H4 (cell line): ENCODE measurements around the gene GPR107. TPM values are rescaled to one million over a fixed set of nuclear protein-coding genes. Genes with fewer than 3 reads are reported as not detected.

ENCODE experiments used
- DNase-seq: peaks from one replicate; pipeline ENCODE4 v3.0.0-alpha.2; 2015; ENCODE audit warnings: low spot score
- total RNA-seq: library from RNA; depleted of rRNA; stranded (reverse); fragments of >200 nt; shearing (Covaris generic); gene quantifications from 2 replicates; pipeline ENCODE4 v1.2.3, GENCODE V29; 2014

The GPR107 gene
- total RNA-seq, 1 experiment from 2014 or later, result 21.3 TPM

GRCh38 chr9:130137081-130137640 is 83.5 kb downstream of the GPR107 start:
- no peak for DNase-seq

GRCh38 chr9:130137641-130138081 is 84.0 kb downstream of the GPR107 start:
- no peak for DNase-seq

- peak; percentile 66 for DNase-seq
Measured at GRCh38 chr9:130138171-130138653, 84.5 kb downstream of the GPR107 start.

GRCh38 chr9:130138791-130139190 is 85.1 kb downstream of the GPR107 start:
- DNase-seq, result peak; percentile 69

- DNase-seq, result no peak
Measured at GRCh38 chr9:130139251-130139650, 85.5 kb downstream of the GPR107 start.

DNA sequence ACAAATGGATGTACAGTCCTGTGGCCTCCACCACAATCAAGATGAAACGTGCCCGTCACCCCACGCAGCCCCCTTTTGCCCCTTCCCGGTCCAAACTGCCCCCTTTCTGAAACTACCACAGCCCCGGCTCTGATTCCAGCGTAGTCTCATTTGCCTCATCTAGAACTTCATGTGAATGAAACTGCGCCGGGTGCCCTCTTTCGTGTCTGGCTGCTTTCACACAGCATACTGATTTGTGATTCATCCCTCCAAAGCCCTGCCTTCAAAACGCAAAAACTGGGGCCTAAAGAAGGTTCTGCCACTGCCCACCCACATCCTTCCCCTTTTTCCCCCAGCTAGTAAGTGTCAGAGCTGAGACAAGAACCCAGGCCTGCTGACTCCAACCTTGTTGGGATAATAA is 87.0 kb downstream of the GPR107 start:
- DNase-seq, result no peak

GRCh38 chr9:130142056-130142455 is 88.3 kb downstream of the GPR107 start:
- no peak for DNase-seq

DNA sequence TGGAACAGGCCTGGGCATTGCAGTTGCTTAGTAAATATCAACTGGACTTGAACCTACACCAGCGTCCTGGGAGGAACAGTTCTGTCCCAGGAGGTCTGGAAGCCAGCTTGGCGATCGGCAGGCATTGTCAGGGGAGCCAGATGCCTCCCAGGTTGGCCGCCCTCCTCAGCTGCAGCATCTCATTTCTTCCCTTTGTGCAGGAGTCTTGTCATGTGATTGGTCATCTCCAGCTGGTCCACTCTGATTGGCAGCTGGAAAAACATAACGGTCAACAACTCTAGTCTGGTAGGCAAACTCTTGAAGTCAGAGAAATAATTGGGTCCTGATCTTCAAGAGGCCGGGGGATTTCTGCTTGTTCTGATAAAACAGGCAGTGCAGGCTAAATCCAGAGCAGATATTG is 88.9 kb downstream of the GPR107 start:
- DNase-seq, result no peak

DNA sequence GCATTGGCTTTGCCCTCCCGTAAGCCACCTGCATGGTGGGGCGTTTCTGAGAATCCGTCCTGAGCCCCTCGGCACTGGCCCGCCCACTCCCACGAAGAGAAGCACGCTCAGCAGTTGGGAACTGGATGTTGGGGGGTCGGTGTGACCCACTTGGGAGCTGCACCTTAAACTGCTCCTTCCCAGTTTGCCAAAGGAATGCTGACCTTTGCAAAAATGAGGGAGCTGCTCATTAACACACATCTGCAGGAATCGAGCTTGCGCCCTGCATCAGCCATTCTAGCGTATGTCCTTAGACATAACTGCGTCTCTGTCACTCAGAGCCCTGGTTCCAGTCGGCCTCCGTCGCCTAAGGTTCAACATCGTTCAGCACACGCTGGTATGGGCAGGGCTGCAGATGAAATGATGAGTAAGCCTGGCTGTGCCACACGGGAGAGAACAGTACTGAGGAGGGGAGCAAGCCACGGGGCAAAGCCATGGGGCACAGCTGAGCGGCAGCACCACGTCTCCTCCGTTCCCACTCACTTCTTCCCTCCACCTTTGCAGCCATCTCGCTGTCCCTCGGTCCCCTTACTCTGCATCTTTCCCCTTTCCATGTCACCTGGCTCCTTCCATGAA is 89.7 kb downstream of the GPR107 start:
- DNase-seq, result no peak

DNA sequence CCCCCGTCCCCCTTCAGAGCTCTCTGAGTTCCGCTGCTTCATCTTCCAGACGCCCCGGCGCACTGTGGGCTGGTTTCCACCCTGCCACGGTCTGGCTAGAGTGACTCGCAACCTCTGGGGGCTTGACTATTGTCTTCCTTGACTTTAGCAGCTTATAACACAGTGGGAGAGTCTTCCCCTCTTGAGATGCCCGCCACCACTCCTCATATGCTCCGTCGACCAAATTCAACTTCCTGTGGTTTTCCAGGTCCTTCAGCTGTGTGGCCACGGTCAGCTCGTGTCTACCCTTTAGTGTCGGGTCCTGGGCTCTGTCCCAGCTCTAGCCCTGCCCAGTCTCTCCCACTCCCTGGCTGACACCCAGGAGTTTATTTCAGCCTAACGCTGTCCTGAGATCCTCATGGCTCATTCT is 90.3 kb downstream of the GPR107 start:
- DNase-seq, result peak; percentile 25

- no peak for DNase-seq
Measured at GRCh38 chr9:130144703-130145102, 91.0 kb downstream of the GPR107 start.

DNA sequence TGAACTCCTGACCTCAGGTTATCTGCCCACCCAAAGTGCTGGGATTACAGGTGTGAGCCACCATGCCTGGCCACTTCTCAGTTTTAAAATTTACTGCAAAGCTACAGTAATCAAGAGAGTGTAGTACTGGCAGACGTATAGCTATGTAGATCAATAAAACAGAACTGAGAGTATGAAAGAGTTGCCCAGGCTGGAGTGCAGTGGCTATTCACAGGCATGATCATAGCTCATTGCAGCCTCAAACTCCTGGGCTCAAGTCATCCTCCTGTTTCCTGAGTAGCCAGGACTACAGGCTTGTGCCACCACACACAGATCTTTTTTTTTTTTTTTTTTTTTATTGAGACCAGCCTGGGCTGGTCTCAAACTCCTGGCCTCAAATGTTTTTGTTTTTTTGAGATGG is 92.0 kb downstream of the GPR107 start:
- no peak for DNase-seq

DNA sequence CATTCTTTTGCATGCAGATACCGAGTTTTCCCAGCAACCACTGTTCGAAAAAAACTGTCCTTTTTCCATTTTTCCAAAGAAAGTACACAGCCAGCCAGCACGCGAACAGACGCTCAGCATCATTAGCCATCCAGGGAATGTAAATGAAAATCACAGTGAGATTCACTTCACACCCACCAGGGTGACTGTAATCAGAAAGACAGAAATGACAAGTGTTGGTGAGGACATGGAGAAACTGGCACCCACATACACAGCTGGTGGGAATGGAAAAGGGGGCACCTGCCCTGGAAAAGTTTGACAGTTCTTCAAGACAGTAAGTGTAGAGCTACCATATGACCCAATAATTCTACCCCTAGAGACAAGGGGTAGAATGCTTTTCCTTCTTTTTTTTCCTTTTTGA is 93.5 kb downstream of the GPR107 start:
- DNase-seq, result no peak

DNA sequence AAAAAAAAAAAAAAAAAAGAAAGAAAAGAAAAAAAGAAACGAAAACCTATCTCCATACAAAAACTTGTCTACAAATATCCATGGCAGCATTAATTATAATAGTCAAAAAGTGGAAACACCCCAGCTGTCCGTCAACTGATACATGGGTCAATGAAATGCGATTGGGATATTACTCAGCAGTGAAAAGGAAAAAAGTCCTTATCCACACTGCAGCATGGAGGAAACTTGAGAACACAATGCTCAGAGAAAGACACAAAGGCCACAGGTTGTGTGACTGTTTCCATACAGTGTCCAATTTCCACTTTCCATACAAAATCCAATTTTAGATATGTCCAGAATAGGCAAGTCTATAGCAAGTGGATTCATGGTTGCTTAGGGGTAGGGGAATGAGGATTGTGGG is 94.2 kb downstream of the GPR107 start:
- no peak for DNase-seq

GRCh38 chr9:130149031-130149430 is 95.3 kb downstream of the GPR107 start:
- DNase-seq, result no peak

DNA sequence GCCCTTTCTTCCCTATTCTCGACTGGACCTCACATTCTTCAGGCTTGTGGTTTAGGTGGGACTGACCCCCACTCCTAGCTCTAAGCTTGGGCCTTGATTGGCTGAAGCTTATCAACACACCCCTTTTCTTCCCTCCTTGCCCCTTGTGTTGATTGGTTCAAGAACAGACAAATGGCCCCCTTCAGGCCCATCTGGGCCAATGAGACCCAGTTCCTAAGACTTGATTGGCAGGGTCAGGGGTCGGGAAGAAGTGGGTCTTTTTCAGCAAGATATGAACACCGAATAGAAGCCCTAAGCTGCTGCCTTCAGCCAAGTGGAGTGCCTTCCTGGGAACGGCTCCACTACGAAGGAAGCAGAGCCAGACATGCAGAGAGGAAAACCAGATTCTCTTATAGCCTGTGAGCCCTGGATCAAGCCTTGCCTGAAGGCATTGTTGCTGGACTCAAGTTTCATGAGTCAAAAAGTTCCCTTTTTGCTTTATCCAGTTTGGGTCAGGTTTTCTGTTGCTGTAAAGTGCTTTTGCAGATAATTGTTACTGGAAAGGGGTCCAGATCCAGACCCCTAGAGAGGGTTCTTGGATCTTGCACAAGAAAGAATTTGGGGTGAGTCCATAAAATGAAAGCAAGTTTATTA is 96.1 kb downstream of the GPR107 start:
- DNase-seq, result no peak

GRCh38 chr9:130150779-130151382 is 97.2 kb downstream of the GPR107 start:
- no peak for DNase-seq

- no peak for DNase-seq
Measured at GRCh38 chr9:130154816-130155215, 101.1 kb downstream of the GPR107 start.

DNA sequence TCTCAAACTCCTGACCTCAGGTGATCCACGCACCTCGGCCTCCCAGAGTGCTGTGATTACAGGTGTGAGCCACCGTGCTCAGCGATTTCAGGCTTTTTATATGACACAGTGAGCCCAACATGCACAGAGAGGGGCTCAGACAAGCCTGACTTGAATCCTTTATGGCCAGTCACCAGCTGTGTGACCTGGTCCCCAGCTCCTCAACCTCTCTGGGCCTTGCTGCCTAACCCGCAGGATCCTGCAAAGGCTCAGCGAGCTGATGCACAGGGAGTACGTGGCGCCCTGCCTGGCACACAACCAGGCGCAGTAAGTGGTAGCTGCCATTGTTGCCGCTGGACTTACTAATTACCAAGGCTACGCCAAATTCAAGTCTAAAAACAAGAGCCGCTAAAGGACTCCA is 101.9 kb downstream of the GPR107 start:
- DNase-seq, result no peak

- DNase-seq, result no peak
Measured at GRCh38 chr9:130156672-130157071, 103.0 kb downstream of the GPR107 start.

DNA sequence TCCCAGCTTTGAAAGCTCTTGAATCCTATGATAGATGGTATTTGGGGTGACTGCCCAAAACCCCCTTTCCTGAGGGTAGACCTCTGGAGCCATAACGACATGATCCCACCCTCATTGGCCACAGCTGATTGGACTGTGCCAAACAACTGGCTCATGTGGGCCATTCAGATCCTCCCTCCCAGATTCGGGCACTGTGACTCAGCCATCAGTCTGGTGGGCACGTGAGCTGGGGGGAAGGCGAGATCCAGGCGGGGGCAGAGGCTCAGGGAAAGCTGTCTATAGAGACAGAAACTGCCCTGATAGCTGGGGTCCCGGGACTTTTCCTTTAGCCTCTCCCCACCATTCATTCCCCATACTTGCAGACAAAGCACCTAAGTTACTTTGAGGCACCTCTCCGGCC is 103.4 kb downstream of the GPR107 start:
- DNase-seq, result no peak

DNA sequence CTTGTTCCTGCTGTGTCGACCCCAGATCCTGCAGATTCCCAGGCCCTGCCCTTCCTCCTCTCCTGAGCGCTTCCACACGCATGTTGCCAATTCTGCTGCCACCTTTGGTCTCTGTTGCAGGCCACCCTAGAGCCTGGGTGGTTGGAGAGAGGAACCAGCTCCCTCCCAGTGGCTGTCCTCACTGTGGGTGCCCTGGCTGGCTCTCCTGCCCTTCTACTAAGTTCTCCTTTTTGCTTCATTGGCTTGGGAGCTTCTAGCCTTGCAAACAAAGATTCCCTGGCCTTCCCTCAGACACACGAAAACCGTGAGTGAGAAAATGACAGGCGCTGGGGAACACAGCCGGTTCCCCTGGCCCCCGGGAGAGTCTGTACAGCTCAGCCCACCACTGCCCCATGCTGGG is 104.3 kb downstream of the GPR107 start:
- DNase-seq, result no peak

- no peak for DNase-seq
Measured at GRCh38 chr9:130159057-130159456, 105.4 kb downstream of the GPR107 start.
